DND-41 (cell line): ENCODE data around the gene KRT36.

Source experiments
- CTCF ChIP-seq: IDR thresholded peaks from 2 replicates; pipeline ENCODE4 v1.5.1; 2012; ENCODE audit warnings: borderline replicate concordance, low read length, moderate library complexity, mild to moderate bottlenecking; ENCODE audit not compliant: poor library complexity, severe bottlenecking; ENCODE audit errors: extremely low read depth
- EZH2 ChIP-seq: IDR thresholded peaks from 3 replicates; pipeline ENCODE4 v1.6.1; 2012; ENCODE audit warnings: borderline replicate concordance, low read depth, mild to moderate bottlenecking, moderate library complexity, low read length, inconsistent platforms; ENCODE audit not compliant: severe bottlenecking

GRCh38 chr17:41510251-41511065, 20.7 kb upstream of the KRT36 start:
- TF ChIP-seq EZH2: no peak
- no peak for TF ChIP-seq CTCF
